ENCODE results near the gene CCDC8.

- TF ChIP-seq YY1 (IDR thresholded peaks at IDR 0.05; ENCODE audit: insufficient read depth, insufficient read length), result no peak
- no peak for TF ChIP-seq ZNF274 (IDR thresholded peaks at IDR 0.05; ENCODE audit: low read depth, low read length)
- no peak for TF ChIP-seq SUZ12 (IDR thresholded peaks at IDR 0.05; ENCODE audit: extremely low read depth, insufficient read depth, insufficient read length)
Observed at GRCh38 chr19:46461537-46461936, 48.2 kb upstream of the CCDC8 start.
